ENCODE results near the gene WRNIP1.

WRNIP1 gene

DNA sequence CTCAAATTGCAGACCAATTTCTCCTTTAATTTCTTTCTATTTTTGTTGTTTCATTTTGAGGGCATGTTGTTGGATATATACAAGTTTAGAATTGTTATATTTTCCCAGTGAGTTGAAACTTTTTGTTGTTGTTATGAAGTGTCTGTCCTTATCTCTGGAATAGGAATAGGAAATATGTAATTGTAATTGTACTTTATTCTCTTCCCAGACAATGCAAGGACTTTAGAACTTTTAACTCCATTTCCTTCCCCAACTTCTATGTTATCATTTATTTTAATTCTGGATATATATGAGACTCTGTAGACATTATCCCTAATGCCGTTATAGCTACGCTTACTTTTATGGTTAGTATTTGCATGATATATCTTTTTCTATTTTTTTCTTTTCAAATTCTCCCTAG is 64.1 kb downstream of the WRNIP1 start:
- in situ Hi-C loops (cut with HindIII; ENCODE audit: low sequenced_read_pairs), result no loop called here

DNA sequence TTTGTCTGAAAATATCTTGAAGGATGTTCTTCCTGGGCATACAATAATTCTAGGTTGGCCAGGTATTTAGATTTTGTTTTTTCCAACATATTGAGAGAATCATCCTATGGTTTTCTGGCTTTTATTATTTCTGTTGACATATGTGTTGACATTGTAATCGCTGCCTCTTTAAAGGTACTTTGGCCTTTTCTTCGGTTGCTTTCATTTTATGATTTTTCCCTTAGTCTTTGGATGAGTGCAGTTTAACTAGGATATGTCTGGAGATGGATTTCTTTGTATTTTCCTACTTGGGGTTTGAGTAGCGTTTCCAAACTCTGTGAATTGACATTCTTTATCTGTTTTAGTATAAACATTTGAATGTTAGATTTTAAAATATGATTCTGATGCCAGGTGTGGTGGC is 65.0 kb downstream of the WRNIP1 start:
- in situ Hi-C loops (cut with HindIII; ENCODE audit: low sequenced_read_pairs), result loop anchor here (5.0 kb wide), 1 partner anchor 38 kb away; no protein-coding TSS in a partner anchor

DNA sequence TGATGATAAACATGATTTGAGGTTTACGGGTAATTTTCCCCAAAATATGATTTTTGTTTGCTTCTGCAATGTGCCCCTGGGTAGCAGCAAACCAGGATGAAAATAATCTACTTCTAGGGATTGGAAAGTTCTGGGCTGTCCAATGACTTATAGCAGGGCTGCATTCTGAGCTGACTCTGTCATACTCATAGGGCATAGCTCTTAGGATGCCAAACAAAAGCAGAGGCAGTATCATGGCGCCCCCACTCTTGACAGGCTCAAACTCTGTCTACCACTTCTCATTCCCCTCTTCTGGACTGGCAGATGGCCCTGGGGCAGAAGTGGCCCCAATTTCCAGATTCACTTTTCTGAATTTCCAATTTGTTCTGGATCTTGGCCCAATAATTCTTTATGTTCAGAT is 66.2 kb downstream of the WRNIP1 start:
- in situ Hi-C loops (cut with HindIII; ENCODE audit: low sequenced_read_pairs), result loop anchor here (5.0 kb wide), 1 partner anchor 39 kb away; no protein-coding TSS in a partner anchor

DNA sequence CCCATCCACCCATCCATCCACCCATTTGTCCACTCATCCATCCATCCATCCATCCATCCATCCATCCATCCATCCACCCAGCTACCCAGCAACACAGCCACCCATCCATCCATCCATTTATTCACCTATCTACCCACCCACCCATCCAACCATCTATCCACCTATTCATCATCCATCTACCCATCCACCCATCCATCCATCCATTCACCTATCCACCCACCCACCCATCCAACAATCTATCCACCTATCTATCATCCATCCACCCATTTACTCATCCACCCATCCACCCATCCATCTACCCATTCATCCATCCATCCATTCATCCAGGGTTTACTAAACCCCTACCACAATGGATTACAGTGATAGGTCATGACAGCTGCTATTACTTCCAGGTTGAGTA is 69.1 kb downstream of the WRNIP1 start:
- in situ Hi-C loops (cut with HindIII; ENCODE audit: low sequenced_read_pairs), result loop anchor here (5.0 kb wide), 1 partner anchor 42 kb away; no protein-coding TSS in a partner anchor

All from endothelial cell of hepatic sinusoid (primary cell).